GM19025 (cell line): ENCODE results near the gene C1orf94.
"Not testable (repeated sequence)": the region's sequence is repeated elsewhere in the genome, so short reads cannot be mapped to it uniquely, and the experiment has no call there.

Experiments
- ATAC-seq: cut with Tn5 transposase; IDR thresholded peaks from one replicate; pipeline ENCODE4 v1.9.1; 2021; ENCODE audit warnings: mild to moderate bottlenecking, low read depth, moderate library complexity; ENCODE audit not compliant: unreplicated experiment

The C1orf94 gene

DNA sequence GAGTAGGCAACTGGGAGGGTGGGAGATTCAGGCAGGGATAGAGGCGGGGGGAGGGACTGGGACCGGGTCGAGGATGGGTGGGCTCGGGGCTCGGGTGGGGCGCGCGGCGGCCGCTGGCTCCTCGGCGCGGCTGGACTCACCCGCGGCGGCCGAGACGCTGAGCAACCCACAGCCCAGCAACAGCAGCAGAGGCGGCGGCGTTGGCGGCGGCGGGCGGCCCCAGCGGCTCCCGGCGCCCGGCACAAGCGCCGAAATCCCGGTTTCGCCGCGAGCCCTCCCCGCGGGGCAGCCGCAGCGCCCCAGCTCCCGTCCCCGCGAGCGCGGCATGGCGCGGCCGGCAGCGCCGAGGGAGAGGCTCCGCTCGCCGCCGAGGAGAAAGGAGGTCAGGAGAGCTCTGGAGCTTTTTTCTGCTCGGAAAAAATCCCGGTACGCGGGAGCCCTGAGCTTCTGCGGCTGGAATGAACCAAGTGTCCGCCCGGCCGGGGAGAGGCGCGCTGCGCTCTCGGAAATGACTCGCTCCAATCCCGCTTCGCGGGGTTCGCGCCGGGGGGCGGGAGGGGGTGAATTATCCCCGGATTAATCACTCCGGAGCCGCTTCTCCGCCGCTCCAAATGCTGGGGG lies 11.8 kb upstream of the C1orf94 start, which contains the start of gene CSMD2:
Gene CSMD2, minus strand, starts transcription at position 460 of the 621 bp plus-strand sequence. Its CDS starts 133 bp downstream, at position 327.
- ATAC-seq, result no peak

DNA sequence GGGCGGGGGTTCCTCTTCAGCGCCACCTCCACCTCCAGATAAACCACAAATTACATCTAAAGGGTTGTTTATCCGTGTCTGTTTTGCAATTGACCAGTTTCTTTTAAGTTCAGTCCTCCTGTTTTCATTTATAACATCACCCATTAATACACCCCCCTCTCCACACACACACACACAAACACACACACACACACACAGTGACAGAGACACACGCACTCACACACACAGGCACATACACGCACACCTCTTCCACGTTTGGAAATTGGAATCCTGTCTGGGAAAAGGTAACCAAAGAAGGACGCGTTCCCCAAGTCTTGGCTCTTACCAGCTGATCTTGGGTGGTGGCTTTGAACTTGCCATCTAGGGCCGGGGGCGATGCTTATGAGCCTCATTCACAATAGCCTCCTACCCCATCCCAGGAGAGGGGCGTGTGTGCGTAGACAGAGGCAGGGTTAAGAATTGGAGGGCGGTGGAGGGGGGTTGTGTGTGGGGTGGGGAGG lies 11.2 kb upstream of the C1orf94 start:
- ATAC-seq, result no peak

DNA sequence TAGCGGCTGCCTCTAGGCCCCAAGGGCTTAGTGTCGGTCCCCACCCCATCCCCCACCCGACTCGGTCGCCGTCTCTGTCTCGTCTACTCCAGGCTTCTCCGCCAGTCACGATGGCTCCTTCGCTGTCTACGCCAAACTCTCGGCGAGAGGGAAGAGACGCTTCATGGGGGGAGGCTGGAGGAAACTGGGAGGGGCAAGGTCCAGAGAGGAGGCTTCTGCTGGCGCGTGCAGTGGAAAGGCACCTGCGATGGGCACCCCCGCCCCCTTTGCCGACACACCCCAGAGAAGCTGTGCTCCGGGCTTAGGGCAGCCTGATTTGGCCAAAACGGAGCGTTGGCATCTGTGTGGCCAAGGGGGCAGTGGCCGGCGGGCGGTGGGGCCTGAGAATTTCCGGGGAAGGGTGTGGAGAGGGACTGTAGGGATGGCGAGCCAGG lies 10.5 kb upstream of the C1orf94 start:
- ATAC-seq, result no peak

DNA sequence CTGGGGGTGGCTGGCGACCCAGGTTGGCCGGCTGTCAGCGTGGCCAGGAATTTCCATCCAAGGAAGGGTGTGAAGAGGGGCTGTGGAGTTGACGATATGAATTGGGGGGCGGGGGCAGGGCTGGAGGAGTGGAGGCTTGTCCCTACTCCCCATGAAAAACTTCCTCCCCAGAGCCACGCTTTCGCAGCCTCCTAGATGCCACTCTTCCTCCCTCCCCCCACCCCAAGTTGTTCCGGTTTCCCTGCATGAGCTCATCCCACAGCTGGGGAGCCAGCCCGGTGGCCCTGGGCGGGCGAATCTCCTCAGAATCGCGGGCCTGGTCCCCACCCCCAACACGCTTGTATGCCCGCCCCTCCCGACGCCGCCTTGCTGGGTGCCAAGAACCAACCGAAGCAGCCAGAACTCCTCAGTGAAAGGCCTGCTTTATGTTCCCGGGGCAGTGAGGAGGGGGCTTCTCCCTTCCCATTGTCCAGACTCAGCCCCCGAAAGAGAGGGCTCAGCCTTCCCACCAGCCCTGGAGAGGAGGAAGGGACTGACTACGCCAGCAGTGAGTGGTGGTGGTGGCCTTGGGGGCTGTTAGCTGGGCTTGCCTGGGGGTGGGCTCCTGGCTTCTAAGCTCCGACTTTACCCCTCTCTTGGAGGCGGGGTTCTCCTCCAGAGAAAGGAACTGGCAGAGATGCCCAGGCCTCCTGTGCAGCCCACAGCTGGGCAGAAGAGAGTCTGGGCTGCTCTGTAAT lies 9.9 kb upstream of the C1orf94 start:
- ATAC-seq, result no peak

DNA sequence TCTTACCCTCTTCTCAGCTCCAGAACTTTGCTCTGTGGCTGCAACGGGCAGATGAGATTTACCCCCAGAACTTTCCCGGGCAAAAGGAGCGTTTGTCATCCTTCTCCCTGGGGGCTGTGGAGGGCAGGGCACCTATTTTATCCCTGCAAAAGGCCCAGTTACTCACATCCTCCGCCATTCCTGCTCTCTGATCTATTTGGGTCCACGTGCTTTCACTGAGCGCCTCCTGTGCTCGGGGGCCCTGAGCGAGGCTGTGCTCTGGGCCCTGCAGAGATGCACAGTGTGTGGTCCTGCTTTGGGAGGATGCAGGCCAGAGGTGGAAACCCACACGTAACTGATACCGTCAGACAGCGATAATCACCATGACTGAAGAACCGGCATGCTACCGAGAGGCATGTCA lies 9.3 kb upstream of the C1orf94 start:
- no peak for ATAC-seq

DNA sequence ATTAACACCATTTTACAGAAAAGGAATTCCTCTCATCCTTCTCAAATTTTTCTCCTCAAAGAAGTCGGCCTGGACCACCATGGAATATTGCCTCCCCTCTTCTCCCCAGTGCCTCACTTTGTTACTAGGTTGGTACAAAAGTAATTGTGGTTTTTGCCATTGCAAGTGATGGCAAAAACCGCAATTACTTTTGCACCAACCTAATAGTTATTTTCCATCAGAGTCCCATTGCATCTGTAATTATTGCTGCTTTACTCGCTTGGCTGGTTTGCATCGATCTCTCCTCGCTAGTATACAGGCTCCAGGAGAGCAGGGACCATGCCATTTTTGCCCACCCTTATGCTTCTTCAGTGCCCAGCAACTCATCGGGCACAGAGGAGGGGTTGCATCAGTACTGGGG lies 963 bp upstream of the C1orf94 start:
- ATAC-seq, result no peak

DNA sequence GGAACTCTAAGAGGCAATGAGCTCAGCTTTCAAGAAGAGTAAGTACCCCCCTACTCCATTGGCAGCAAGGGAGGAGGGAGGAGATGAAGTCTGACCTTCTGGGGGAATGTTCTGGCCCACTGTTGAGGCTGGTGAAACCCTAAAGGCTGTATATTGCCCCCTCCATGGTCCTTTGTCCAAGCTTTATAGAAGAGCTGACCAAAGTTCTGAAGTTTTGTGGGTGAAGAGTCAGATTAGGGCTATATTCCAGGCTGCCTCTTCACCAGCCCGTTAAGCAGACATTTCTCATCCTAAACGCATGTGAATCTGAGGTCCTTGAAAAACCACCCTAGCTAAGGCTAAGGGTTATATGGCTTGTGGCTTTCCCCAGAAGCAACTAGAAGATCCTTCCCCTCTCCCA lies 1.4 kb downstream of the C1orf94 start:
- no peak for ATAC-seq

DNA sequence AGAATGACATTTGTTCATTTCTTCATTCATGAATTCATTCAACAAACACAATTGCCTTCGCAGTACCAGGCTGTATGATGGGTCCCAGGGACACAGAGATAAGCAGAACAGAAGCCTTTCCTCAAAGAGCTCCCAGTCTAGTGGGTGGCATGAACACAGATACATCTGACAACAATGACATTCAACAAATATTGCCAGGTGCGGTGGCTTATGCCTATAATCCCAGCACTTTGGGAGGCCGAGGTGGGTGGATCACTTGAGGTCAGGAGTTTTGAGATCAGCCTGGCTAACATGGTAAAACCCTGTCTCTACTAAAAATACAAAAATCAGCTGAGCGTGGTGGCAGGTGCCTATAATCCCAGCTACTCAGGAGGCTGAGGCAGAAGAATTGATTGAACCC lies 6.7 kb downstream of the C1orf94 start:
- ATAC-seq, result not testable (repeated sequence)

DNA sequence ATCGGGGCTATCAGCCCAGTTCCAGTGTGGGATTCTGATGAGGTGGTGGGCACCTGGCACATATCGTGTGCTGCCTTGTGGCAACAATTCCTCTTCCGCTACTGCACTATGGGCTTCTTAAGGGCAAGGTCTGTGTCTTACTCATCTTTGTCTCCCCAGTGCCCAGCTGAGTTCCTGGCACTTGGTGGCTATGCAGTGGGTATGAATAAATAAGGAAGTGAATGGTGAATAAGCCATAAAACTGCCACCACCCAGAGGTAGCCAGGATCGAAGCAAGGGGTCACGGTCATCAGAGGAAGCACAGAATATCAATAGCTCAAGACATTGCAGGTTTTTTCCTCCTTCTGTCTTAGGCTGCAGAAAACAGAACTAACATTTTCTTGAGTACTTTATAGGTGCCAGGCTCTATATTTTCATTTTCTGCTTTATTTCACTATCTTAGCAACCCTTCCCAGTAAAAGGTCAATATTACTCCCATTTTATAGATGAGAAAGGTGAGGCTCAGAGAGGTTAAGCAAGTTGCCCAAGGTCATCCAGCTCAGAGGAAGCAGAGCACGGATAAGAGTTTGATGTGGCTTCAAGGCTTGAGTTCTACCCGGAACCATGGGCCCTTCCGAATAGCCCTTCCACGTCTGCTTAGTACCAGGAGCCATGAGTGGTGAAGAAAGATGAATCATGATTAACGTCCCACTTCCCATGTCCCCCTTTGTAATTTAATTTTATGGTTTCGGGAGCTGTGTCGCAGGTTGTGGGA lies 10.2 kb downstream of the C1orf94 start:
- ATAC-seq, result no peak

DNA sequence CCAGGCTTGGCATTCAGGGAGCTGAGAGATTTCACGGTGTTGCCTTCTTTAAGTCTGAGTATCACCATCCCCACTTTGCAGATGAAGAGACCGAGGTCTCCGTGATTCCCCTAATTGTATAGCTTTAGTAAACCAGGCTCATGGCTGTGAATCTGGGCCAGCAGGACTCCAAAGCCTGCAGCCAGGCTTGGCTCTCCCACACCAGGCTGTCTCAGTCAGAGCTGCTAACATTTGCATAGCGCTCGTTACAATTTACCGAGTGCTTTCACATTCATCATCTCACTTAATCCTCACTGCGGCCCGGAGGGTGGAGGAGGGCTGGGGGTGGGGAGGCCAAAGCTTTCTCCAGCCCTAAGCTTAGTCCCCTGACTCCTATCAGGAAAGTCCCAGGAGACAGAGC lies 11.7 kb downstream of the C1orf94 start:
- no peak for ATAC-seq

DNA sequence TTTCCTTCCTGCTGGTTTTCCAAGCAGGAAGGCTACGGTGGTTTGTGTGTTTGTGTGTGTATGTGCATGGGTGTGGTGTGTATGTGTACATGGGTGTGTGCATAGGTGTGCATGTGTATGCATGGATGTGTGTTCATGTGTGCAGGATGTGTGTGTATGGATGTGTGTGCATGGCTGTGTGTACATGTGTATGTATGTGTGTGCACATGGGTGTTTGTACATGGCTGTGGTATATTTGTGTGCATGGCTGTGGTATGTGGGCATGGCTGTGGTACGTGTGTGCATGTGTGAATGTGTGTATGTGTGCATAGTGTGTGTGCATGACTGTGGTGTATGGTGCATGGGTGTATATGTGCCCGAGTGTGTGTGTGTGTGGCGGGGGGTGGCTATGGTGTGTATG lies 12.3 kb downstream of the C1orf94 start:
- no peak for ATAC-seq

DNA sequence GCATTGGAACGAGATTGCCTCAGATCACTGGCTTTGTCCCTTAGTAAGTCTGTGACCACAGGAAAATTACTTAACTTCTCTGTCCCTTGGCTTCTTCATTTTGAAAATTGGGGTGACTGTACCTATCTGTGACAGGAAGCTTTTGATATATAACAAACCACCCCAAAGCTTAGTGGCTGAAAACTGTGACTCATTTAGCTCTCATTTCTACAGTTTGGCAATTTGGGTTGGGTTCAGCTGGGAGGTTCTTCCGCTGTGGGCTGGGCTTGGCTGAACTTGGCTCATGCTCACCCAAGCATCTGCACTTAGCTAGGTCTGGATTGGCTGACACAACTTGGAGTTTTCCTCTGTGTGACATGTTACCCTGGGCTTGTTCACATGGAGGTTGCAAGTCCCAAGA lies 14.0 kb downstream of the C1orf94 start:
- ATAC-seq, result no peak

DNA sequence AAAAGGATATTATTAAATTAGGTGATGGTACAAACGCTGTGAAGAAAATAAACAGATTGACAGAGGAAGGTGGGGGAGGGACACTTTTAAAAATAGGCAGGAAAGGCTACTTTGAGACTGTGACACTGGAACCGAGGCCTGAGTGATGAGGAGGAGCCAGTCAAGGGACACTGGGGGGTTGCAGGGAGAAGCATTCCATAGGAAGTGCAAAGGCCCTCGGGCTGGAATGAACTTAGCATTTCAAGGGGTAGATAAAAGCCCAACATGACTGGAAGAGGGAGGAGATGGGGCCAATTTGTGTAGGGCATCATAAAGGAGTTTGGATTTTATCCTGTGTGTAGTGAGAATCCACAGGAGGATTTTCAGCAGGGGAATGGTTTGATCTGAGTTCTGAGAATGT lies 15.9 kb downstream of the C1orf94 start:
- no peak for ATAC-seq

DNA sequence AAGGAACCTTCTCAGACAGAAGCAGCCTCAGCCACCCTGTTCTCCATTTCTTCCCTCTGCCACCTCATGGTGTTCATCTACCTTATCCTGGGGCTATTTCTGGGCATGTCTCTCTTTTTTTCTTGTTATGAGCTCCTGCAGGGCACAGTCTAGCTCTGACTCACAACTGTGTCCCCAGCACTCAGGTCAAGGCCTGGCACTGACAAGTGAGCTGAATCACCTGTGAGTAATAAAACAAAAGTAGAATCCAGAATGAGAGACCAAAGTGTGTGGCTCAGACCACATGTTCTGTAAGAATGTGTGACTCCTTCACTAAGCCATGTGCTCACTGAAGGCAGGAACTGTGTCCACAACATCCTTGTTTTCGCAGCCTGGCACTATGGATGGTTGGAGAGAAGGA lies 23.2 kb downstream of the C1orf94 start:
- ATAC-seq, result no peak

DNA sequence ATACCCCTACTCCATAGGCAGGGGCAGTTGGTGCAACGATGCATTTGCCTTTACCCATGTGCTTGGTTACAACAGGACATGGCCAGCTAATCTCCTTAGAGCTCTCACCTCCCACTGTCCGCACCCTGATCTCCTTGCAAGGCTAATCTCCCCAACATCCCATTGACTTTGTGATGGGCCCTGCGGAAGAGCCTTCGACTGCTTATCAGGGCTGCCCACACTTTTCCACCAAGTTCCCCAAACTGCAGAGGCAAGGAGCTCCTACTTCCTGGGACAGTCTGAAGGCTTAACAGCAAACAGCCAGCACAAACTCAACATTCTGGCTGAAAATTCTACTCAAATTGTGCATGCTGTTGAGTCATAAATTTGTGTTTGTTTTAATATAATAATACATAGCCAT lies 36.0 kb downstream of the C1orf94 start:
- no peak for ATAC-seq

DNA sequence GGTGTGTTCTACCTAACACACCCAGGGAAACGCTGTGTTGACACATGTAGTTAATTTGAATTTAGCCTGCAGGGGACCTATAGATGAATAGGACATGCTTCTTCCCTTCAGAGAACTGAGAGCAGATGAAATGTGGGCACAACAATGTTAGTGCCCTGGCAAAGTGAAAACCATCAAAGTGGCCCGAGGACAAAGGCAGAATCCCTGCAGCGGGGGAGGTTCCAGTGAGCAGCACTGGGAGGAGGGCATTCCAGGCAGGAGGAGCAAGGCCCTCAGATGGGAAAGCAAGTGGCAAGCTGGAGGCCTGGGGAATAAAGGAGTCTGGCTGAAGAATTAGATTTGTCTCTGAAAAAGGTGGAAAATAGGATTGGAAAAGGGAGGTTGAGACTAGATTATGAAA lies 37.2 kb downstream of the C1orf94 start:
- no peak for ATAC-seq

DNA sequence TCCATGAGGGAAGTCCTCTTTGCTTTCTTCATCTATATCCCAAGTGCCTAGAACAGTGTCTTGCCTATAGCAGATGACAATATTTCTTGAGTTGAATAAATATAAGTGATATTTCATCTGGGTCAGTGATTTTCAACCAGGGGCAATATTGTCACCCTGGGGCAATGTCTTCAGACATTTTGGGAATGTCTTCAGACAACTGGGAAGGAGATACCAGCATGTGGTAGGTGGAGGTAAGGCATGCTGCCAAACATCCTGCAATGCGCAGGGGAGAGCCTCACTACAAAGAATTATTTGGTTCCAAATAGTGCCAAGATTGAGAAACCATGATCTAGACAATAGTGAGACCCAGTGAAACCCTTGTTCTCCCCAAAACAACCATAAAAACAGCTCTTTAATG lies 54.7 kb downstream of the C1orf94 start:
- no peak for ATAC-seq

DNA sequence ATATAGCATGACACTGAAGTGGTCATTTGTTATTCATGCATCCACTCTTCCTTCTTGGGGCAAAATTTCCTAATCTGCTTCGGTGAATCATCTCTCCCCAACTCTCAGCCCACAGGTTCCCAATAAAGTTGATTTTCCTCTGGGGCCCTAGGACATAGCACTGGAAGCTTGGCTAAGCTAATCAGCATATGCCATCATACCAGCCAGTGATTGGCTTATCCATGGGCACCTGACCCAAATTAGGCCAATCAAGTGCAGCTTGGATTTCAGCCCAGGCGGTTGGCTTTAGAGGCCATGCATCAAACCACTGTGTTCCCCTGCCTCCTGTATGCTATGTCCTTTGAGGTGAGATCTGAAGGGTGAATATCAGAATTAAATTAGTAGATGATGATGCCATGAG lies 58.9 kb downstream of the C1orf94 start:
- no peak for ATAC-seq

DNA sequence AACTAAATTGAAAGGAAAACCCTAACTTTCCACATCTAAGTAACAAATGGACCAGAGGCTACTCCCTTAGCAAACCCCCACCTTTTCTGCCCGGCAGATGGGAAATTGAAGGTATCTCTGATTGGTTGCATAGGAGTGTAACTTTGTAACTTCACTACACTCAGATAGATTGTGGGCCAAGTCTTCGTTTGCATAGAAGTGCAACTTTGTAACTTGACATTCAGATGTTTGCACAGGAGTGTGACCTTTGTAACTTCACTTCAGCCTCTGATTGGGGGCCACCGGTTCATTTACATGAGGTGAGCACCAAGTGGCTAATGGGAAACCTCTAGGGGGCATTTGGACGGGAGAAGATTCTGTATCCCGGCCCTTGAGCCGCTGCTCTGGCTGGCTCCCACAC lies 59.4 kb downstream of the C1orf94 start:
- ATAC-seq, result no peak

DNA sequence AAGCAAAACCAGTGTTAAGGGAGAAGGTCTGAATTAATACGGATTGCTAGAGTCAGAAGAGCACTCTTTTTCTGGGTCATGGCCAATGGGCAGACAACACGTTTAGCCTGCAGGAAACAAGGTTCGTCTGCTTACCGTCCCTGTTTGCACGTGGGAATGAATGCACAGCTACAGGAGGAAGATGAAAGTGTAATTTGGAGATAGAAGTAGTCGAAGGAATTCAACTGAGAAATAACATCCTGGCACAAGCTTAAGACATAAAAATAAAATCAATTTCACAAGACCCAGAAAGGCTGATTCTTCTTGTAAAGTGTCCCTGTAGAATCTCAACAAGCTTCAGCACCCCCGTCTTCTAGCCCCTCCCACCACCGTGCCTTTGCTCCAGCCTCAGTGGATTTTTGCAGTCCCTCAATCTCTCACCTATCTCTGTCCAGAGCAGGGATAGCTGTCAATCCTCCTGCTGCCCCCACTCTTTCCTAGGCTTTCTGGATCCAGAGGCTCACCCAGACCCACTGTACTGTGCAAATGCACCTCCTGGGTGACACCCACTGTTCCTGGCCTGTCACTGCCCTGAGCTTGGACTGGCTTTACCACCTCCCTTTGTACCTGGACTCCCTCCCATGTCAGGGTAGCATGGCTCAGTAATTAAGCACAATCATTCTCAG lies 60.6 kb downstream of the C1orf94 start:
- no peak for ATAC-seq

DNA sequence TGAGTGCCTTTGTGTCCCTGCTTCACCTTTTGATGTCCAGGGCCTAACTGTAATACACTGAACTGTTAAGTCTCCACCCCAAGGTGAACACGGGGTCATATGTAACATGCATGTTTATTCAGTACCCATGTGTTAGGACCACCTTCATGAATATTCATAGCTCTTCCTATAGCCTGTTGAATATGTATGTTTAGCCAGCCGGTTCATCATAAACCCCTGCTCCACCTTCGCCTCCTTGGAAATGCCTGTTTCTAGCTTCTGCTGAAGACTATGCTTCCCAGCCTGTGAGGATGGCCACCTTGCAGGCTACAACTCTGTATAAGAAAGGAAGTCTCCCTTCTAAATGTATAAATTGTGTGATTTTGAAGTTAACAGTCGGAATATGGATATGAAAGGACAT lies 69.3 kb downstream of the C1orf94 start:
- ATAC-seq, result no peak
